ENCODE data around the gene ZNF891. TPM values are rescaled to one million over a fixed set of nuclear protein-coding genes. Genes with fewer than 3 reads are reported as not detected.

Gene ZNF891
- total and polyA plus RNA-seq, 2 of the 4 experiments (the other 2 are of a cell fraction), result 0.26 to 0.36 TPM

DNA sequence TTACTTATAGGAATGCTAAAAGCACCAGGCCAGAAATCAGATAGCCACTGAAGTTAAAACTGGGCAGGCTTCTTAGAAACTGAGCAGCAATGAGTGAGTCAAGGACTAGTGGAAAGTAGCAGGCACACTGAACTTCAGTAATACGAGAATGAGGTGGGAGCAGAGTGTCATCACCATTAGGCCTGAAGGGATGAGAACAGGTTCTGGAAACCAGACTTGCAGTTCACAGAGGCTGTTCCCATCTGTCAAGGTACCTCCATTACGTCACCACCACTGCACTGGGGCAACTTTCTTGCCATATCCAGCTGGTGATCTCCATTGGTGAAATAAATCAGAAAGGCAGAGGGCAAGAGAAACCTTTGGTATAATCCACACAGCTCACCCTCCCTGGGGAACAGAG lies 15.9 kb upstream of the ZNF891 start:
- Histone ChIP-seq H3K23ac (ENCODE audit: low read depth, low read length) (no peak overlapping the region), H4K20me1 (ENCODE audit: insufficient read depth, low read length) (no peaks in the 10 kb centered on the region), H3K9me3 (ENCODE audit: control insufficient read depth, insufficient read depth, low read length) (peaks cover 31% of the 10 kb centered on the region), H3K18ac (ENCODE audit: low read depth, low read length) (no peak overlapping the region), H2BK20ac (ENCODE audit: low read depth, low read length) (no peak overlapping the region), H3K4me1 (ENCODE audit: control insufficient read depth, insufficient read depth, low read length) (no peaks in the 10 kb centered on the region), H3K14ac (replicated peaks; ENCODE audit: low read depth, low read length) (no peak overlapping the region), H3K56ac (ENCODE audit: extremely low read depth, insufficient read depth, low read length) (no peak overlapping the region), H3K4ac (ENCODE audit: low read depth, low read length) (no peak overlapping the region), H4K5ac (ENCODE audit: low read depth, low read length) (no peak overlapping the region), H3K4me2 (ENCODE audit: low read depth, low read length) (no peak overlapping the region), H4K91ac (ENCODE audit: insufficient read depth, low read depth, low read length) (no peak overlapping the region), H2BK5ac (ENCODE audit: low read depth, low read length, poor library complexity, severe bottlenecking) (no peak overlapping the region), H2AK9ac (replicated peaks; ENCODE audit: low read depth, low read length, poor library complexity) (no peak overlapping the region), H3K36me3 (ENCODE audit: control insufficient read depth, insufficient read depth, low read length) (peaks cover 24% of the 10 kb centered on the region), H2AFZ (replicated peaks; ENCODE audit: low read length, poor library complexity) (no peak overlapping the region), H3K27ac (ENCODE audit: insufficient read depth, low read length) (no peak overlapping the region), H4K8ac (ENCODE audit: low read depth in 2 of 2, low read length in 2 of 2) (no peak overlapping the region), H3K79me1 (ENCODE audit: low read depth in 1 of 2, low read length in 2 of 2) (no peaks in the 10 kb centered on the region), H3K9me1 (ENCODE audit: insufficient read depth, low read length) (no peaks in the 10 kb centered on the region), H2BK15ac (ENCODE audit: low read depth, low read length) (no peak overlapping the region), H2BK120ac (ENCODE audit: low read depth, low read length) (no peak overlapping the region), H3K9ac (ENCODE audit: low read depth, low read length) (no peak overlapping the region), H3K4me3 (ENCODE audit: insufficient read depth, low read depth, low read length) (no peak overlapping the region), H3K27me3 (ENCODE audit: control insufficient read depth, insufficient read depth, low read length) (no peaks in the 10 kb centered on the region), H2AK5ac (ENCODE audit: low read depth, low read length) (no peak overlapping the region)
- no TSS peak for BruUV-seq (replicated peaks)
- DNase-seq (no peak), ATAC-seq (ENCODE audit: low read depth) (no peak)
- in situ Hi-C loops (cut with MboI; ENCODE audit: low sequenced_read_pairs) (no loop called here), intact Hi-C loops (cut with micrococcal nuclease) (no loop called here), dilution Hi-C loops (cut with HindIII; ENCODE audit: low sequenced_read_pairs, unreplicated experiment) (no loop called here)
- TF ChIP-seq NFE2L2 (IDR thresholded peaks at IDR 0.05; ENCODE audit: low read depth, low read length) (no peak), MAFK (IDR thresholded peaks at IDR 0.05; ENCODE audit: low read depth, low read length) (no peak), POLR2A (IDR thresholded peaks at IDR 0.05; ENCODE audit: low read depth, low read length) (no peak), MAZ (IDR thresholded peaks at IDR 0.05; ENCODE audit: borderline replicate concordance, low read depth, low read length) (no peak), BHLHE40 (IDR thresholded peaks at IDR 0.05; ENCODE audit: low read depth, low read length) (no peak), RAD21 (IDR thresholded peaks at IDR 0.05; ENCODE audit: low read length) (no peak), SMC3 (IDR thresholded peaks at IDR 0.05; ENCODE audit: low read depth, low read length) (no peak), CEBPB (IDR thresholded peaks at IDR 0.05; ENCODE audit: low read depth, low read length) (no peak), MXI1 (IDR thresholded peaks at IDR 0.05; ENCODE audit: borderline replicate concordance, low read depth, low read length) (no peak)
- TF ChIP-seq, protein P1, sequence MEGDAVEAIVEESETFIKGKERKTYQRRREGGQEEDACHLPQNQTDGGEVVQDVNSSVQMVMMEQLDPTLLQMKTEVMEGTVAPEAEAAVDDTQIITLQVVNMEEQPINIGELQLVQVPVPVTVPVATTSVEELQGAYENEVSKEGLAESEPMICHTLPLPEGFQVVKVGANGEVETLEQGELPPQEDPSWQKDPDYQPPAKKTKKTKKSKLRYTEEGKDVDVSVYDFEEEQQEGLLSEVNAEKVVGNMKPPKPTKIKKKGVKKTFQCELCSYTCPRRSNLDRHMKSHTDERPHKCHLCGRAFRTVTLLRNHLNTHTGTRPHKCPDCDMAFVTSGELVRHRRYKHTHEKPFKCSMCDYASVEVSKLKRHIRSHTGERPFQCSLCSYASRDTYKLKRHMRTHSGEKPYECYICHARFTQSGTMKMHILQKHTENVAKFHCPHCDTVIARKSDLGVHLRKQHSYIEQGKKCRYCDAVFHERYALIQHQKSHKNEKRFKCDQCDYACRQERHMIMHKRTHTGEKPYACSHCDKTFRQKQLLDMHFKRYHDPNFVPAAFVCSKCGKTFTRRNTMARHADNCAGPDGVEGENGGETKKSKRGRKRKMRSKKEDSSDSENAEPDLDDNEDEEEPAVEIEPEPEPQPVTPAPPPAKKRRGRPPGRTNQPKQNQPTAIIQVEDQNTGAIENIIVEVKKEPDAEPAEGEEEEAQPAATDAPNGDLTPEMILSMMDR (conservative IDR thresholded peaks at IDR 0.05; ENCODE audit: low read depth, low read length), result no peak
- CTCF ChIA-PET, result no interaction called here
- POLR2A ChIA-PET (ENCODE audit: unreplicated experiment), result no interaction called here
- WGBS, 2 experiments (ENCODE audit: extremely low coverage in 2 of 2, insufficient read length in 1 of 2), result 80% methylated on average over 1 of the region's 2 CpGs; no CpG with 5 or more reads in 1 of the 2 experiments
